Mammary epithelial cell (primary cell): Measurements from ENCODE around the gene TJP1.

Experiments
- EZH2 ChIP-seq: IDR thresholded peaks from 2 replicates; pipeline ENCODE4 v1.6.1; 2012; ENCODE audit warnings: low read length, inconsistent platforms, borderline replicate concordance
- TF ChIP-seq, protein P1 (sequence below), 2 donors: IDR thresholded peaks in 1 of 2; conservative IDR thresholded peaks in 1 of 2; 2 replicates each; pipeline ENCODE4 v1.5.1; 2011 to 2012; ENCODE audit warnings: inconsistent platforms in 2 of 2, low read length in 2 of 2, mild to moderate bottlenecking in 2 of 2, control low read depth in 1 of 2, low read depth in 1 of 2; ENCODE audit not compliant: insufficient read depth in 1 of 2; ENCODE audit errors: extremely low read depth in 1 of 2

DNA sequence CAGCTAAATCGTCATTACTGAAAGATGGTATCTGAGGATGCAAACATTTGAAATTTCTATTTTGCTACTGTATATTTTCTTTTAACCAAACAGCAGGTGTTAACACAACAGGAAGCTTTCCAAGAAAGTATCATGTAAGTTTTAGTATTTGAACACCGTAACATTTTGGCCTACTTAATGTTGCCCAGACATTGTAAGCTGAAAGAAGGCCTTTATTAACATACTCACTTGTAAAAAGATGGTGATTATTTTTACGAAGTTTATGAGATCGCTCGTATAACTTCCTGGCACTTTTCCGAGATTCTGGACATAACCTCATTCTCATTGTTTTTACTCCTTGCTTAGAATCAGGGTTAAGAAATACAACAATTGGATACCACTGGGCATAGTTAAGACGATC, 95.7 kb downstream of the TJP1 start:
- TF ChIP-seq, protein P1, sequence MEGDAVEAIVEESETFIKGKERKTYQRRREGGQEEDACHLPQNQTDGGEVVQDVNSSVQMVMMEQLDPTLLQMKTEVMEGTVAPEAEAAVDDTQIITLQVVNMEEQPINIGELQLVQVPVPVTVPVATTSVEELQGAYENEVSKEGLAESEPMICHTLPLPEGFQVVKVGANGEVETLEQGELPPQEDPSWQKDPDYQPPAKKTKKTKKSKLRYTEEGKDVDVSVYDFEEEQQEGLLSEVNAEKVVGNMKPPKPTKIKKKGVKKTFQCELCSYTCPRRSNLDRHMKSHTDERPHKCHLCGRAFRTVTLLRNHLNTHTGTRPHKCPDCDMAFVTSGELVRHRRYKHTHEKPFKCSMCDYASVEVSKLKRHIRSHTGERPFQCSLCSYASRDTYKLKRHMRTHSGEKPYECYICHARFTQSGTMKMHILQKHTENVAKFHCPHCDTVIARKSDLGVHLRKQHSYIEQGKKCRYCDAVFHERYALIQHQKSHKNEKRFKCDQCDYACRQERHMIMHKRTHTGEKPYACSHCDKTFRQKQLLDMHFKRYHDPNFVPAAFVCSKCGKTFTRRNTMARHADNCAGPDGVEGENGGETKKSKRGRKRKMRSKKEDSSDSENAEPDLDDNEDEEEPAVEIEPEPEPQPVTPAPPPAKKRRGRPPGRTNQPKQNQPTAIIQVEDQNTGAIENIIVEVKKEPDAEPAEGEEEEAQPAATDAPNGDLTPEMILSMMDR (conservative IDR thresholded peaks at IDR 0.05 in 1 of 2, IDR thresholded peaks at IDR 0.05 in 1 of 2; ENCODE audit: extremely low read depth in 1 of 2, insufficient read depth in 1 of 2, low read depth in 1 of 2, low read length in 2 of 2): no peak
- no peak for TF ChIP-seq EZH2
